ENCODE results near the gene MANBA.

GRCh38 chr4:102692474-102692873 is 68.3 kb downstream of the MANBA start:
- TF ChIP-seq, protein P1, sequence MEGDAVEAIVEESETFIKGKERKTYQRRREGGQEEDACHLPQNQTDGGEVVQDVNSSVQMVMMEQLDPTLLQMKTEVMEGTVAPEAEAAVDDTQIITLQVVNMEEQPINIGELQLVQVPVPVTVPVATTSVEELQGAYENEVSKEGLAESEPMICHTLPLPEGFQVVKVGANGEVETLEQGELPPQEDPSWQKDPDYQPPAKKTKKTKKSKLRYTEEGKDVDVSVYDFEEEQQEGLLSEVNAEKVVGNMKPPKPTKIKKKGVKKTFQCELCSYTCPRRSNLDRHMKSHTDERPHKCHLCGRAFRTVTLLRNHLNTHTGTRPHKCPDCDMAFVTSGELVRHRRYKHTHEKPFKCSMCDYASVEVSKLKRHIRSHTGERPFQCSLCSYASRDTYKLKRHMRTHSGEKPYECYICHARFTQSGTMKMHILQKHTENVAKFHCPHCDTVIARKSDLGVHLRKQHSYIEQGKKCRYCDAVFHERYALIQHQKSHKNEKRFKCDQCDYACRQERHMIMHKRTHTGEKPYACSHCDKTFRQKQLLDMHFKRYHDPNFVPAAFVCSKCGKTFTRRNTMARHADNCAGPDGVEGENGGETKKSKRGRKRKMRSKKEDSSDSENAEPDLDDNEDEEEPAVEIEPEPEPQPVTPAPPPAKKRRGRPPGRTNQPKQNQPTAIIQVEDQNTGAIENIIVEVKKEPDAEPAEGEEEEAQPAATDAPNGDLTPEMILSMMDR (IDR thresholded peaks at IDR 0.05), result no peak
- TF ChIP-seq ZFX (IDR thresholded peaks at IDR 0.05; ENCODE audit: borderline replicate concordance), result no peak

Data from 22Rv1 (cell line).